SU-DHL-6 (cell line): ENCODE data around the gene TAS2R46.
"Not testable (repeated sequence)": the region's sequence is repeated elsewhere in the genome, so short reads cannot be mapped to it uniquely, and the experiment has no call there.

ENCODE experiments used
- H2AFZ ChIP-seq: fragments of 200-600 bp; sonication (generic); 2 replicates; pipeline ENCODE4 v1.6.1; 2014; ENCODE audit warnings: low read depth, mild to moderate bottlenecking, moderate library complexity, mixed read lengths, antibody characterized with exemption, low read length; ENCODE audit not compliant: severe bottlenecking
- H3F3A ChIP-seq: fragments of 200-600 bp; shearing (Covaris generic); 2 replicates; pipeline ENCODE4 v1.6.0; 2016; ENCODE audit warnings: antibody characterized with exemption, mild to moderate bottlenecking; ENCODE audit not compliant: insufficient read depth
- H3K27ac ChIP-seq: fragments of 200-600 bp; sonication (generic); 2 replicates; pipeline ENCODE4 v1.5.1; 2016; ENCODE audit warnings: low read depth, mild to moderate bottlenecking, low read length, moderate library complexity, mixed read lengths
- H3K27me3 ChIP-seq: fragments of 200-600 bp; sonication (generic), shearing (Covaris generic); 2 replicates; pipeline ENCODE4 v1.6.0; 2014; ENCODE audit warnings: mild to moderate bottlenecking, low read length
- H3K36me3 ChIP-seq: fragments of 200-600 bp; sonication (generic); 2 replicates; pipeline ENCODE4 v1.6.1; 2014; ENCODE audit warnings: mild to moderate bottlenecking, low read length, mixed read lengths
- H3K4me2 ChIP-seq: fragments of 300-600, 200-600 bp; shearing (Covaris generic), sonication (generic); 2 replicates; pipeline ENCODE4 v1.6.0; 2014; ENCODE audit warnings: low read length, low read depth, mild to moderate bottlenecking; ENCODE audit not compliant: poor library complexity, severe bottlenecking
- H3K4me3 ChIP-seq: fragments of 200-600 bp; sonication (generic); 2 replicates; pipeline ENCODE4 v1.5.1; 2014; ENCODE audit warnings: antibody characterized with exemption, low read length, mild to moderate bottlenecking, mixed read lengths; ENCODE audit not compliant: insufficient read depth, poor library complexity, severe bottlenecking
- H3K79me2 ChIP-seq: fragments of 200-600 bp; sonication (generic); 2 replicates; pipeline ENCODE4 v1.6.1; 2014; ENCODE audit warnings: mild to moderate bottlenecking, low read length, moderate library complexity; ENCODE audit not compliant: insufficient read depth
- H3K9ac ChIP-seq: fragments of 200-600 bp; sonication (generic); 2 replicates; pipeline ENCODE4 v1.7.0; 2014; ENCODE audit warnings: mild to moderate bottlenecking, low read length
- H3K9me2 ChIP-seq: fragments of 200-600 bp; sonication (generic); replicated peaks from 2 replicates; pipeline ENCODE4 v1.6.1; 2014; ENCODE audit warnings: low read length; ENCODE audit not compliant: insufficient read depth
- H3K9me3 ChIP-seq: fragments of 200-600 bp; sonication (generic); 2 replicates; pipeline ENCODE4 v1.6.1; 2014; ENCODE audit warnings: low read length, mixed read lengths; ENCODE audit not compliant: insufficient read depth
- H4K20me1 ChIP-seq: fragments of 200-600 bp; sonication (generic); 2 replicates; pipeline ENCODE4 v1.6.1; 2014; ENCODE audit warnings: low read depth, mild to moderate bottlenecking, antibody characterized with exemption, low read length, moderate library complexity, mixed read lengths
- CTCF ChIP-seq: fragments of 200-600 bp; sonication (generic); IDR thresholded peaks from one replicate; pipeline ENCODE4 v1.5.1; 2017; ENCODE audit warnings: antibody characterized with exemption, mild to moderate bottlenecking, low read length, moderate library complexity; ENCODE audit not compliant: insufficient read depth, poor library complexity, severe bottlenecking
- EZH2phosphoT487 ChIP-seq: fragments of 200-600 bp; sonication (generic), shearing (Covaris generic); conservative IDR thresholded peaks from 2 replicates; pipeline ENCODE4 v1.6.1; 2018; ENCODE audit warnings: mild to moderate bottlenecking, antibody characterized with exemption, low read length, moderate library complexity, mixed read lengths

Gene TAS2R46

GRCh38 chr12:11055306-11055705, 6.8 kb downstream of the TAS2R46 start:
- no peak overlapping the region for H3K4me2 ChIP-seq
- H3K9me3 ChIP-seq: no peaks in the 10 kb centered on the region
- TF ChIP-seq EZH2phosphoT487: no peak
- TF ChIP-seq CTCF: no peak
- H3K27me3 ChIP-seq: no peaks in the 10 kb centered on the region
- H3K36me3 ChIP-seq: no peaks in the 10 kb centered on the region
- no peak overlapping the region for H2AFZ ChIP-seq
- no peak overlapping the region for H3K4me3 ChIP-seq
- no peaks in the 10 kb centered on the region for H3K79me2 ChIP-seq
- no peaks in the 10 kb centered on the region for H4K20me1 ChIP-seq
- no peaks in the 10 kb centered on the region for H3K9me2 ChIP-seq
- H3F3A ChIP-seq: no peaks in the 10 kb centered on the region
- no peak overlapping the region for H3K9ac ChIP-seq
- H3K27ac ChIP-seq: no peak overlapping the region

- H3K9ac ChIP-seq, H3K36me3 ChIP-seq, H2AFZ ChIP-seq, H3K9me2 ChIP-seq, H3K9me3 ChIP-seq, H3K4me2 ChIP-seq, H3K27me3 ChIP-seq, H3K4me3 ChIP-seq, H3K79me2 ChIP-seq, H3F3A ChIP-seq, H3K27ac ChIP-seq, H4K20me1 ChIP-seq: not testable (repeated sequence)
Observed at GRCh38 chr12:11049806-11050531, 12.1 kb downstream of the TAS2R46 start.

- H3K4me2 ChIP-seq, H3K36me3 ChIP-seq, H3F3A ChIP-seq, H3K27ac ChIP-seq, H3K79me2 ChIP-seq, H3K9me2 ChIP-seq, H2AFZ ChIP-seq, H3K27me3 ChIP-seq, H3K4me3 ChIP-seq, H3K9me3 ChIP-seq, H3K9ac ChIP-seq, H4K20me1 ChIP-seq: not testable (repeated sequence)
Observed at GRCh38 chr12:11041366-11041765, 20.7 kb downstream of the TAS2R46 start.

- H3K9ac ChIP-seq: no peak overlapping the region
- no peaks in the 10 kb centered on the region for H3K79me2 ChIP-seq
- H3K4me3 ChIP-seq: no peak overlapping the region
- no peak overlapping the region for H3K4me2 ChIP-seq
- H3F3A ChIP-seq: no peaks in the 10 kb centered on the region
- H3K36me3 ChIP-seq: no peaks in the 10 kb centered on the region
- no peaks in the 10 kb centered on the region for H3K9me2 ChIP-seq
- H3K27ac ChIP-seq: no peak overlapping the region
- no peaks in the 10 kb centered on the region for H4K20me1 ChIP-seq
- H2AFZ ChIP-seq: no peak overlapping the region
- no peaks in the 10 kb centered on the region for H3K27me3 ChIP-seq
- no peaks in the 10 kb centered on the region for H3K9me3 ChIP-seq
- TF ChIP-seq CTCF (no peak), EZH2phosphoT487 (no peak)
Observed at GRCh38 chr12:11040162-11040561, 21.9 kb downstream of the TAS2R46 start.
